SK-N-SH (cell line): ENCODE results near the gene SETD7. TPM values are rescaled to one million over a fixed set of nuclear protein-coding genes. Genes with fewer than 3 reads are reported as not detected.
A peak's percentile ranks its signal among the peaks of the same experiment; 100 is the strongest.

ENCODE experiments used
- CTCF ChIA-PET: fragments of 300-600, 350-600 bp; formaldehyde crosslinking; extraction: SDS; loops from one replicate; lab custom pipeline; 2021; lab: Yijun Ruan, JAX
- POLR2A ChIA-PET: fragments of 350-600 bp; sonication (Branson Sonifier 250); formaldehyde crosslinking; extraction: SDS; loops from one replicate; lab custom pipeline; 2020; ENCODE audit warnings: antibody characterized with exemption, inconsistent platforms; lab: Yijun Ruan, JAX
- DNase-seq: peaks from one replicate; pipeline ENCODE4 v3.0.0; 2012
- H2AFZ ChIP-seq: fragments of 200-600 bp; sonication (generic); 2 replicates; pipeline ENCODE4 v1.8.1; 2016; ENCODE audit warnings: antibody characterized with exemption, mild to moderate bottlenecking, low read depth
- H3F3A ChIP-seq: fragments of 200-600 bp; sonication (generic); replicated peaks from 2 replicates; pipeline ENCODE3; 2016; ENCODE audit warnings: antibody characterized with exemption, mild to moderate bottlenecking; ENCODE audit not compliant: insufficient read depth
- H3K27ac ChIP-seq, 2 experiments: fragments of 200-500 bp in 1 of 2; fragments of 200-600 bp in 1 of 2; sonication (Bioruptor generic) in 1 of 2; sonication (generic), shearing (Covaris generic) in 1 of 2; 2 replicates each; pipeline versions ENCODE4 v1.5.1 to v1.6.1; 2014 to 2016; ENCODE audit warnings: low read depth in 2 of 2, inconsistent platforms in 1 of 2, low read length in 1 of 2, mild to moderate bottlenecking in 1 of 2, mixed read lengths in 1 of 2
- H3K27me3 ChIP-seq: fragments of 200-600 bp; sonication (generic), shearing (Covaris generic); 2 replicates; pipeline ENCODE4 v1.6.1; 2016; ENCODE audit warnings: mixed run types; ENCODE audit not compliant: insufficient read depth
- H3K36me3 ChIP-seq, 2 experiments: fragments of 200-500 bp in 1 of 2; fragments of 200-600 bp in 1 of 2; sonication (Bioruptor generic) in 1 of 2; sonication (generic) in 1 of 2; replicated peaks in 1 of 2; 2 replicates each; pipeline versions ENCODE3 to v1.5.1; 2014 to 2016; ENCODE audit warnings: low read length in 1 of 2, mild to moderate bottlenecking in 1 of 2; ENCODE audit not compliant: insufficient read depth in 2 of 2, control insufficient read depth in 1 of 2
- H3K4me1 ChIP-seq, 2 experiments: fragments of 200-500 bp in 1 of 2; fragments of 200-600 bp in 1 of 2; sonication (Bioruptor generic) in 1 of 2; sonication (generic), shearing (Covaris generic) in 1 of 2; 2 replicates each; pipeline versions ENCODE4 v1.5.1 to v1.6.1; 2014 to 2016; ENCODE audit warnings: low read depth in 1 of 2, low read length in 1 of 2, mixed run types in 1 of 2; ENCODE audit not compliant: insufficient read depth in 2 of 2, control insufficient read depth in 1 of 2
- H3K4me2 ChIP-seq: fragments of 200-600 bp; sonication (generic), shearing (Covaris generic); 2 replicates; pipeline ENCODE4 v1.6.1; 2017; ENCODE audit warnings: mixed run types
- H3K4me3 ChIP-seq, 2 experiments: fragments of 200-500 bp in 1 of 2; fragments of 200-600 bp in 1 of 2; sonication (Bioruptor generic) in 1 of 2; sonication (generic), shearing (Covaris generic) in 1 of 2; 2 replicates each; pipeline versions ENCODE4 v1.5.1 to v1.8.1; 2014 to 2016; ENCODE audit warnings: low read depth in 2 of 2, inconsistent platforms in 1 of 2, low read length in 1 of 2, mild to moderate bottlenecking in 1 of 2, mixed read lengths in 1 of 2, moderate library complexity in 1 of 2
- H3K79me2 ChIP-seq: fragments of 200-600 bp; sonication (generic); 2 replicates; pipeline ENCODE4 v1.8.1; 2017; ENCODE audit warnings: mild to moderate bottlenecking; ENCODE audit not compliant: insufficient read depth
- H3K9ac ChIP-seq: fragments of 200-600 bp; sonication (generic); 2 replicates; pipeline ENCODE4 v1.6.1; 2017; ENCODE audit warnings: mixed run types
- H3K9me2 ChIP-seq: fragments of 200-600 bp; sonication (generic); 2 replicates; pipeline ENCODE4 v1.6.1; 2017; ENCODE audit warnings: mixed run types
- H3K9me3 ChIP-seq: fragments of 200-600 bp; sonication (generic); 2 replicates; pipeline ENCODE4 v1.6.1; 2017; ENCODE audit warnings: mixed run types, mild to moderate bottlenecking, moderate library complexity
- H4K20me1 ChIP-seq: fragments of 200-600 bp; sonication (generic); 2 replicates; pipeline ENCODE4 v1.6.1; 2017; ENCODE audit warnings: mild to moderate bottlenecking, mixed run types; ENCODE audit not compliant: insufficient read depth
- FOSL2 ChIP-seq: IDR thresholded peaks from 2 replicates; pipeline ENCODE4 v1.4.0; 2012; ENCODE audit warnings: low read depth, mild to moderate bottlenecking, moderate library complexity, borderline replicate concordance
- IRF3 ChIP-seq: fragments of 150-350 bp; IDR thresholded peaks from 2 replicates; pipeline ENCODE4 v1.6.1; 2016; ENCODE audit warnings: mild to moderate bottlenecking, low read depth, low read length
- POLR2AphosphoS5 ChIP-seq: IDR thresholded peaks from 2 replicates; pipeline ENCODE4 v1.6.1; 2012; ENCODE audit warnings: low read depth, low read length
- TCF12 ChIP-seq: IDR thresholded peaks from 2 replicates; pipeline ENCODE4 v1.4.0; 2012
- WGBS: methylation state at CpG from one replicate; pipeline ENCODE4 v1.1.6; 2017; ENCODE audit warnings: low lambda C conversion rate; 5-methylcytosine and 5-hydroxymethylcytosine counted together
- polyA plus RNA-seq, 3 experiments: library from polyadenylated mRNA; depleted of rRNA; stranded (reverse); fragments of >200 nt; gene quantifications; 2 replicates each; pipeline ENCODE4 v1.2.3, GENCODE V29; 2012
- TF ChIP-seq, protein P1 (sequence below): IDR thresholded peaks from 2 replicates; pipeline ENCODE4 v1.4.0; 2012; ENCODE audit warnings: low read depth, borderline replicate concordance

SETD7 gene
- polyA plus RNA-seq, 1 of the 3 experiments (the other 2 are of a cell fraction) = 5.0 TPM

DNA sequence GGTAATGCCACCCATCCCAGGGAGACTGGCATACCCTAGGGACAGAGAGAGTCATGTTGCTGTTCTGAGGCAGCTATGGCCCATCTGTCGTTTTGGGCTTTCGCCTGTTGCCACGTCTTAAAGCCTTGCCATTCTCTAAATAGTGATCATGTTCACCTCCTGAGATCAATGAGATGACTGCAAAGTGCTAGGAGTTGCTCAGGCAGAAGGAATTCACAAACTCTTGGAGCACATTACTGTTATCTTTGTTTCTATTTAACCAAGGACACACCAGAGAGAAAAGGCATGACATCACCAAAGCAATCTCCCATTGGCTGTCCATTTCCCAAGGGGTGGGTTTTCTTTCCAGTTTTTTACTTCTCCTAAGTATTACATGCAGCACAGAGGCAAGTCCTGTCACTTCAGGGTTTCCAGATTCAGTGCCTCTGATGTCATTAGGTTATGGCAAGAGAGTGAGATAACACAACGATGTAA is 37.1 kb upstream of the SETD7 start:
- H3K27ac ChIP-seq = no peak overlapping the region
- no peaks in the 10 kb centered on the region for H3K27me3 ChIP-seq
- H2AFZ ChIP-seq = no peak overlapping the region
- no peak for DNase-seq
- TF ChIP-seq POLR2AphosphoS5 = no peak
- TF ChIP-seq FOSL2 = 0 out of 2 replicates have a peak, but pooled peaks have one; percentile 25
- TF ChIP-seq, all 33 proteins: peak for 1
- WGBS = 44% methylated on average over 4 of the region's 4 CpGs
- peaks cover 0 to 15% of the 10 kb centered on the region in 2 experiments; a peak in 2 of 4 replicates for H3K4me1 ChIP-seq
- POLR2A ChIA-PET = no interaction called here
- H3K36me3 ChIP-seq = no peaks in the 10 kb centered on the region
- H3K9me2 ChIP-seq = no peaks in the 10 kb centered on the region
- H3K4me3 ChIP-seq = no peak overlapping the region
- H3K79me2 ChIP-seq = no peaks in the 10 kb centered on the region
- H3K9ac ChIP-seq = no peak overlapping the region
- H3K9me3 ChIP-seq = no peaks in the 10 kb centered on the region
- H3F3A ChIP-seq = no peaks in the 10 kb centered on the region
- H3K4me2 ChIP-seq = no peak overlapping the region; the same call in 1 of the 2 replicates
- CTCF ChIA-PET = interaction anchor here (3.2 to 7.2 kb wide), 2 partner anchors 11 to 59 kb away, joined by 11 to 46 read pairs; no protein-coding TSS in a partner anchor
- H4K20me1 ChIP-seq = no peaks in the 10 kb centered on the region

DNA sequence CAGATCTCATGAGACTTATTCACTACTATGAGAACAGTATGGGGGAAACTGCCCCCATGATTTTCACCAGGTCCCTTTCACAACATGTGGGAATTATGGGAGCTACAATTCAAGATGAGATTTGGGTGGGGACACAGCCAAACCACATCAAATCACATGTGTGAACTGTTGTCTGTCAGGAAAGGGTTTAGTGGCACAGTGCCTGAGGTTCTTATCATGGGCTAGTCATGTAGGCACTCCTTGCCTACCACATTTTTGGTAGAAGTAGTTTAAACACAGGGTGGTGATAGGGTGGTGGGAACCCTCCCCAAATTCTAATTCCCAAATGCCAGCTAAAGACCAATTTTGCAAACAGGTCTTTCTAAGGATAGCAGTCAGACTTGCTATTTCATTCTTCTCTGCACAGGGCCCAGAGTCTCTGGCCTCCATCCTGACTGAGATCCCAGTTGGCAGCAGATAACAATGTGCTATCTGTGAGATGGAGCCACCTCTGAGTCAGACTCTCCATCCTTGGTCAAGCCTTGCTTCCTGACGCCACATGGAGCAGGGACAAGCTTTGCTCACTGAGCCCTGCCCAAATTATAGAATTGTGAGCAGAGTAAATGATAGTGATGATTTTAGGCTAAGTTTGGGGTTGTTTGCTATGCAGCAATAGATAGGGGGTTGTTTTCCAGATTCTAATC is 33.5 kb upstream of the SETD7 start:
- no peak overlapping the region for H3K9ac ChIP-seq
- ChIA-PET POLR2A (no interaction called here), CTCF (interaction anchor here (0.9 to 7.2 kb wide), 3 partner anchors 14 to 363 kb away, joined by 3 to 46 read pairs (median 4); no protein-coding TSS in a partner anchor)

More for the DNA sequence above, 33.5 kb upstream of the SETD7 start:
- Histone ChIP-seq H3K4me1 (no peaks in the 10 kb centered on the region), H3K4me2 (no peak overlapping the region), H3K9me2 (no peaks in the 10 kb centered on the region), H3K9me3 (no peaks in the 10 kb centered on the region), H3K4me3 (no peak overlapping the region), H4K20me1 (no peaks in the 10 kb centered on the region), H3K27me3 (no peaks in the 10 kb centered on the region), H3K27ac (no peak overlapping the region)
- 56% methylated on average over 1 of the region's 1 CpG for WGBS
- DNase-seq = no peak
- TF ChIP-seq, protein P1, sequence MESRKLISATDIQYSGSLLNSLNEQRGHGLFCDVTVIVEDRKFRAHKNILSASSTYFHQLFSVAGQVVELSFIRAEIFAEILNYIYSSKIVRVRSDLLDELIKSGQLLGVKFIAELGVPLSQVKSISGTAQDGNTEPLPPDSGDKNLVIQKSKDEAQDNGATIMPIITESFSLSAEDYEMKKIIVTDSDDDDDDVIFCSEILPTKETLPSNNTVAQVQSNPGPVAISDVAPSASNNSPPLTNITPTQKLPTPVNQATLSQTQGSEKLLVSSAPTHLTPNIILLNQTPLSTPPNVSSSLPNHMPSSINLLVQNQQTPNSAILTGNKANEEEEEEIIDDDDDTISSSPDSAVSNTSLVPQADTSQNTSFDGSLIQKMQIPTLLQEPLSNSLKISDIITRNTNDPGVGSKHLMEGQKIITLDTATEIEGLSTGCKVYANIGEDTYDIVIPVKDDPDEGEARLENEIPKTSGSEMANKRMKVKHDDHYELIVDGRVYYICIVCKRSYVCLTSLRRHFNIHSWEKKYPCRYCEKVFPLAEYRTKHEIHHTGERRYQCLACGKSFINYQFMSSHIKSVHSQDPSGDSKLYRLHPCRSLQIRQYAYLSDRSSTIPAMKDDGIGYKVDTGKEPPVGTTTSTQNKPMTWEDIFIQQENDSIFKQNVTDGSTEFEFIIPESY = no peak
- TF ChIP-seq TCF12 = no peak
- no peak for TF ChIP-seq IRF3
- TF ChIP-seq, all 33 proteins: peak for 0
- H3K36me3 ChIP-seq = no peaks in the 10 kb centered on the region
- no peaks in the 10 kb centered on the region for H3K79me2 ChIP-seq
- H2AFZ ChIP-seq = no peak overlapping the region
- H3F3A ChIP-seq = no peaks in the 10 kb centered on the region
